GM06990 (cell line): ENCODE data around the gene STAC2.

Experiments used
- DNase-seq: peaks from one replicate; pipeline ENCODE4 v3.0.0-alpha.2; 2011; ENCODE audit not compliant: insufficient read length; ENCODE audit errors: extremely low read depth
- H3K27me3 ChIP-seq: replicated peaks from 2 replicates; pipeline ENCODE4 v1.6.0; 2011; ENCODE audit warnings: low read length; ENCODE audit not compliant: control insufficient read depth, insufficient read depth
- H3K36me3 ChIP-seq: 2 replicates; pipeline ENCODE4 v1.5.1; 2011; ENCODE audit warnings: low read length; ENCODE audit not compliant: control insufficient read depth, insufficient read depth
- H3K4me3 ChIP-seq: replicated peaks from 2 replicates; pipeline ENCODE4 v1.5.1; 2011; ENCODE audit warnings: low read depth, mild to moderate bottlenecking, control low read depth, low read length
- CTCF ChIP-seq: IDR thresholded peaks from 2 replicates; pipeline ENCODE4 v1.5.1; 2011; ENCODE audit warnings: low read length, control low read depth, mild to moderate bottlenecking, inconsistent platforms; ENCODE audit not compliant: insufficient read depth, poor library complexity, severe bottlenecking

Gene STAC2

GRCh38 chr17:39183720-39184119 lies 42.0 kb downstream of the STAC2 start:
- no peak for TF ChIP-seq CTCF
- no peak for DNase-seq
- H3K36me3 ChIP-seq: peaks cover 15% of the 10 kb centered on the region
- H3K4me3 ChIP-seq: no peak overlapping the region
- H3K27me3 ChIP-seq: no peaks in the 10 kb centered on the region

- Histone ChIP-seq H3K36me3 (peaks cover 16% of the 10 kb centered on the region), H3K27me3 (no peaks in the 10 kb centered on the region), H3K4me3 (no peak overlapping the region)
- no peak for TF ChIP-seq CTCF
- no peak for DNase-seq
Observed at GRCh38 chr17:39183045-39183444, 42.7 kb downstream of the STAC2 start.

- TF ChIP-seq CTCF: no peak
- Histone ChIP-seq H3K4me3 (no peak overlapping the region), H3K27me3 (no peaks in the 10 kb centered on the region), H3K36me3 (peaks cover 21% of the 10 kb centered on the region)
- DNase-seq: no peak
Observed at GRCh38 chr17:39181303-39181702, 44.4 kb downstream of the STAC2 start.

GRCh38 chr17:39178536-39178935 lies 47.2 kb downstream of the STAC2 start:
- no peak for TF ChIP-seq CTCF
- no peak for DNase-seq
- peaks cover 13% of the 10 kb centered on the region for H3K36me3 ChIP-seq
- no peak overlapping the region for H3K4me3 ChIP-seq
- H3K27me3 ChIP-seq: no peaks in the 10 kb centered on the region

GRCh38 chr17:39177256-39177655 lies 48.5 kb downstream of the STAC2 start:
- Histone ChIP-seq H3K4me3 (no peak overlapping the region), H3K36me3 (peaks cover 11% of the 10 kb centered on the region), H3K27me3 (no peaks in the 10 kb centered on the region)
- no peak for TF ChIP-seq CTCF
- no peak for DNase-seq

GRCh38 chr17:39175695-39176093 lies 50.1 kb downstream of the STAC2 start:
- Histone ChIP-seq H3K36me3 (peaks cover 11% of the 10 kb centered on the region), H3K4me3 (no peak overlapping the region), H3K27me3 (no peaks in the 10 kb centered on the region)
- TF ChIP-seq CTCF: no peak
- no peak for DNase-seq
